HL-60 (cell line): ENCODE results near the gene TTC31.
"Not testable (repeated sequence)": the region's sequence is repeated elsewhere in the genome, so short reads cannot be mapped to it uniquely, and the experiment has no call there.

Experiments used
- DNase-seq, 2 experiments: peaks; one replicate each; pipeline ENCODE4 v3.0.0-alpha.2; 2010 to 2020; ENCODE audit warnings: low read depth in 1 of 2, low spot score in 1 of 2
- H3K27ac ChIP-seq: fragments of 250-450 bp; sonication (Bioruptor Pico); replicated peaks from 2 replicates; pipeline ENCODE4 v1.5.1; 2020; ENCODE audit warnings: mild to moderate bottlenecking, moderate library complexity
- H3K27me3 ChIP-seq: fragments of 250-450 bp; sonication (Bioruptor Pico); 2 replicates; pipeline ENCODE4 v1.5.1; 2021; ENCODE audit warnings: mild to moderate bottlenecking, moderate library complexity; ENCODE audit not compliant: insufficient read depth, poor library complexity, severe bottlenecking
- H3K4me3 ChIP-seq: replicated peaks from 2 replicates; pipeline ENCODE4 v1.5.1; 2011; ENCODE audit warnings: mild to moderate bottlenecking, control low read depth, low read length; ENCODE audit not compliant: insufficient read depth
- GABPA ChIP-seq: IDR thresholded peaks from 2 replicates; pipeline ENCODE4 v1.6.1; 2012; ENCODE audit warnings: low read depth
- POLR2AphosphoS5 ChIP-seq: IDR thresholded peaks from 2 replicates; pipeline ENCODE4 v1.6.1; 2012; ENCODE audit warnings: low read depth
- REST ChIP-seq: IDR thresholded peaks from 2 replicates; pipeline ENCODE4 v1.6.1; 2012; ENCODE audit warnings: low read depth; ENCODE audit not compliant: insufficient replicate concordance
- SPI1 ChIP-seq: IDR thresholded peaks from 2 replicates; pipeline ENCODE4 v1.6.1; 2012; ENCODE audit warnings: low read depth, mild to moderate bottlenecking, borderline replicate concordance
- TF ChIP-seq, protein P1 (sequence below): IDR thresholded peaks from one replicate; pipeline ENCODE4 v1.5.1; 2011; ENCODE audit warnings: low read length, control low read depth, inconsistent platforms; ENCODE audit not compliant: insufficient read depth

The TTC31 gene

GRCh38 chr2:74457549-74458131 is 25.2 kb upstream of the TTC31 start:
- DNase-seq: peak in 1 of 2 experiments; percentile 62

DNA sequence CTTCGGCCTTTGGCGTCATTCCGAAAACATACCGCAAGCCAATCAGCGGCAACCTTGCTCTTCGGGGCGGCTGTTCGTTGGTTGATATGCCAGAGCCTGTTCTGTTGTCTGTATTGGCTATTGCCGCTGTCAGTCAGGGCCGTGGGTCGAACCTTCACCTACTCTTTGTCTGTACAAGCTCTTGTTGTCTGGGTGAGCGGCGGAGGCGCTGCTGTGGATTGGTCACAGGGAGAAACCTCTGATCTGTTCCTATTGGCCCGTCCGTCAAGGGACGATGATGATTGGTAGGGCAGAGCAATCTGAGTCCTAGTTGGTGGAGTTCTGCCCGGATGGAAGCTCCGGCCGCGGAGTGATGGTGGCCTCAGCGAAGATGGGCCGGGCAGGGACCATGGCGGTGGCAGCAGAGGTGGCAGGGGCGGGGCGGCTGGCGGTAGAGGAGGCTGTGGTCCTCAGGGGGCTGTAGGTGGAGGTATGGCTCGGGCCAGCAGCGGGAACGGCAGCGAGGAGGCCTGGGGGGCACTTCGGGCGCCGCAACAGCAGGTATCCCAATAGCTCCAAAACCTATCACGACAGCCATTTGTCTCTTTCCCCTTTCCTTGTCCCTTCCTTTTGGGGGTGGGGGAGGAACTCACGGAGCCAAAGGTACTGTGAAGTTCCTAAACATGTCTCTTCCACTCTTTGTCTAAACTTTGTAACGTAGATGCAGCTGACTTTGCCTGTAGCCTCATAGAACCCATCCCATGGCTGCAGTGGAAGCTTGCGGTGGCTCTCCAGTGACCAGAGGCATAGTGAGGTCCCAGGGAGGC is 24.5 kb upstream of the TTC31 start, which contains the start of gene WBP1:
Gene WBP1, plus strand, starts transcription at position 307 of the 806 bp plus-strand sequence. Its CDS starts 165 bp downstream, at position 472.
- peak within 1 kb of the TSS; percentile 72 for H3K4me3 ChIP-seq
- peak; percentile 99 to 100 for DNase-seq
- peak within 1 kb of the TSS; percentile 84 for H3K27ac ChIP-seq
- TF ChIP-seq, protein P1, sequence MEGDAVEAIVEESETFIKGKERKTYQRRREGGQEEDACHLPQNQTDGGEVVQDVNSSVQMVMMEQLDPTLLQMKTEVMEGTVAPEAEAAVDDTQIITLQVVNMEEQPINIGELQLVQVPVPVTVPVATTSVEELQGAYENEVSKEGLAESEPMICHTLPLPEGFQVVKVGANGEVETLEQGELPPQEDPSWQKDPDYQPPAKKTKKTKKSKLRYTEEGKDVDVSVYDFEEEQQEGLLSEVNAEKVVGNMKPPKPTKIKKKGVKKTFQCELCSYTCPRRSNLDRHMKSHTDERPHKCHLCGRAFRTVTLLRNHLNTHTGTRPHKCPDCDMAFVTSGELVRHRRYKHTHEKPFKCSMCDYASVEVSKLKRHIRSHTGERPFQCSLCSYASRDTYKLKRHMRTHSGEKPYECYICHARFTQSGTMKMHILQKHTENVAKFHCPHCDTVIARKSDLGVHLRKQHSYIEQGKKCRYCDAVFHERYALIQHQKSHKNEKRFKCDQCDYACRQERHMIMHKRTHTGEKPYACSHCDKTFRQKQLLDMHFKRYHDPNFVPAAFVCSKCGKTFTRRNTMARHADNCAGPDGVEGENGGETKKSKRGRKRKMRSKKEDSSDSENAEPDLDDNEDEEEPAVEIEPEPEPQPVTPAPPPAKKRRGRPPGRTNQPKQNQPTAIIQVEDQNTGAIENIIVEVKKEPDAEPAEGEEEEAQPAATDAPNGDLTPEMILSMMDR: no peak
- TF ChIP-seq POLR2AphosphoS5 (peak; percentile 86), GABPA (no peak), REST (no peak), SPI1 (no peak)
- H3K27me3 ChIP-seq: no peaks in the 10 kb centered on the region

More at GRCh38 chr2:74457549-74458131, 25.2 kb upstream of the TTC31 start:
- TF ChIP-seq GABPA (peak; percentile 64), REST (no peak)
- peak overlapping the region; percentile 68 for H3K4me3 ChIP-seq
- H3K27ac ChIP-seq: peak overlapping the region; percentile 84
- H3K27me3 ChIP-seq: no peaks in the 10 kb centered on the region

DNA sequence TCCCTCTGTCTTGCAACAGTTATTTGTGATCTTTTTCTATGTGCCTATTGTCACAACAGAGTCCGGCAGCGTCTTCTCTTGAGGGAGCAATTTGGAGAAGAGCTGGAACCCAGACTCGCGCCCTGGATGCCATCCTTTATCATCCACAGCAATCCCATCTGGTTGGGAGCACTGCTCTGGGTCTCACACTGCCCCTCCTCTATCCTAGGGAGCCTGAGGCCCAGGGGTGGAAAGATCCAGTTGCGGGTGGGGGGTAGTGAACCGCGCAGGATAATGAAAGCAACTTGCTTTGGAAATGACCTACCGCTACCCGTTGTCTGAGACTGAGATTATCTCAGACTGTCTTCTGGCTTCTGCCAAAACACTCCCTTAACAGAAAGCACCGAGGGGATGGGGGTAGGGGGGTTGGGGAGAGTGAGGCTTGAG is 23.9 kb upstream of the TTC31 start:
- H3K27ac ChIP-seq: peak overlapping the region; percentile 58

DNA sequence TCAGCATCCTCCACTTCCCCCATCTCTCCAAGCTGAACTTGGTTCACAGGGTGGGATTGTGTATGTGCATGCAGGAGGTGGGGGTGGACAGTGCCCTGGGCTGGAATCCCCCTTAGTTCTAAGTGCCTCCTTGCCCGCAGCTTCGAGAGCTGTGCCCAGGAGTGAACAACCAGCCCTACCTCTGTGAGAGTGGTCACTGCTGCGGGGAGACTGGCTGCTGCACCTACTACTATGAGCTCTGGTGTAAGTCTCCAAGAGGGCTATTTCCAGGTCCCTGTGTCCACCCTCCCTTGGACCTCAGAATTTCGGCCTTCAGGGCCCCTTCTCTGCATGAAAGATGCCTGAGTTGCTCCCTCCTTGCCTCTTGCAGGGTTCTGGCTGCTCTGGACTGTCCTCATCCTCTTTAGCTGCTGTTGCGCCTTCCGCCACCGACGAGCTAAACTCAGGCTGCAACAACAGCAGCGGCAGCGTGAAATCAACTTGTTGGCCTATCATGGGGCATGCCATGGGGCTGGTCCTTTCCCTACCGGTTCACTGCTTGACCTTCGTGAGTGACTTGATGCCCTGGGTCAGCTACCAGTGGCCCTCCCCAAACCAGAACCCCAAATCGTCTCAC is 23.3 kb upstream of the TTC31 start:
- not testable (repeated sequence) for H3K27me3 ChIP-seq, H3K27ac ChIP-seq, H3K4me3 ChIP-seq, DNase-seq

More for the DNA sequence above, 23.9 kb upstream of the TTC31 start:
- Histone ChIP-seq H3K4me3 (peak overlapping the region; percentile 72), H3K27me3 (no peaks in the 10 kb centered on the region)
- TF ChIP-seq SPI1: no peak
- no peak for TF ChIP-seq POLR2AphosphoS5
- DNase-seq: no peak

- DNase-seq, H3K4me3 ChIP-seq, H3K27ac ChIP-seq, H3K27me3 ChIP-seq: not testable (repeated sequence)
Observed at GRCh38 chr2:74460187-74460586, 22.7 kb upstream of the TTC31 start.
